NT2/D1 (cell line): ENCODE results near the gene GALR3.

Source experiments
- DNase-seq: peaks from one replicate; pipeline ENCODE4 v3.0.0-alpha.2; 2011; ENCODE audit warnings: low read depth, low spot score
- H3K27me3 ChIP-seq: 2 replicates; pipeline ENCODE4 v1.6.0; 2011; ENCODE audit warnings: mild to moderate bottlenecking; ENCODE audit not compliant: insufficient read length, insufficient read depth
- H3K36me3 ChIP-seq: 2 replicates; pipeline ENCODE4 v1.6.1; 2011; ENCODE audit warnings: mild to moderate bottlenecking, low read length, mixed read lengths; ENCODE audit not compliant: insufficient read depth, insufficient read length
- H3K4me1 ChIP-seq: 2 replicates; pipeline ENCODE4 v1.5.1; 2011; ENCODE audit not compliant: insufficient read depth, insufficient read length
- H3K4me3 ChIP-seq: 2 replicates; pipeline ENCODE4 v1.5.1; 2011; ENCODE audit warnings: low read depth; ENCODE audit not compliant: insufficient read length
- H3K9ac ChIP-seq: 2 replicates; pipeline ENCODE4 v1.6.0; 2011; ENCODE audit warnings: low read depth; ENCODE audit not compliant: insufficient read length
- H3K9me3 ChIP-seq: 2 replicates; pipeline ENCODE4 v1.5.1; 2011; ENCODE audit warnings: mild to moderate bottlenecking, low read length; ENCODE audit not compliant: insufficient read depth
- SUZ12 ChIP-seq: IDR thresholded peaks from 2 replicates; pipeline ENCODE4 v1.6.1; 2011; ENCODE audit not compliant: insufficient read length, insufficient read depth; ENCODE audit errors: extremely low read depth
- YY1 ChIP-seq: IDR thresholded peaks from 2 replicates; pipeline ENCODE4 v1.6.1; 2011; ENCODE audit not compliant: insufficient read length, insufficient read depth
- ZNF274 ChIP-seq: IDR thresholded peaks from 2 replicates; pipeline ENCODE4 v1.6.1; 2011; ENCODE audit warnings: mild to moderate bottlenecking, low read depth, low read length

GALR3 gene

GRCh38 chr22:37820350-37820749 lies 2.8 kb upstream of the GALR3 start:
- Histone ChIP-seq H3K9ac (peak overlapping the region; percentile 21), H3K9me3 (no peaks in the 10 kb centered on the region), H3K36me3 (peaks cover 12% of the 10 kb centered on the region), H3K4me1 (peaks cover 12% of the 10 kb centered on the region), H3K27me3 (peaks cover 40% of the 10 kb centered on the region), H3K4me3 (no peak overlapping the region)
- TF ChIP-seq YY1 (no peak), ZNF274 (no peak), SUZ12 (no peak)
- DNase-seq: no peak

GRCh38 chr22:37822079-37822833 lies 926 bp upstream of the GALR3 start:
- H3K4me1 ChIP-seq: peaks cover 13% of the 10 kb centered on the region
- no peak overlapping the region for H3K9ac ChIP-seq
- H3K4me3 ChIP-seq: no peak overlapping the region
- no peak for DNase-seq
- no peaks in the 10 kb centered on the region for H3K36me3 ChIP-seq
- no peak for TF ChIP-seq ZNF274
- no peak for TF ChIP-seq YY1
- no peak for TF ChIP-seq SUZ12
- H3K9me3 ChIP-seq: no peaks in the 10 kb centered on the region
- H3K27me3 ChIP-seq: peaks cover 45% of the 10 kb centered on the region

GRCh38 chr22:37824674-37825641 lies 1.8 kb downstream of the GALR3 start:
- Histone ChIP-seq H3K4me1 (peaks cover 11% of the 10 kb centered on the region), H3K9ac (peak overlapping the region; percentile 79), H3K27me3 (peaks cover 33% of the 10 kb centered on the region), H3K4me3 (peak overlapping the region; percentile 36), H3K36me3 (peaks cover 7% of the 10 kb centered on the region), H3K9me3 (no peaks in the 10 kb centered on the region)
- no peak for TF ChIP-seq ZNF274
- TF ChIP-seq SUZ12: no peak
- TF ChIP-seq YY1: no peak
- no peak for DNase-seq

- Histone ChIP-seq H3K9me3 (no peaks in the 10 kb centered on the region), H3K9ac (no peak overlapping the region), H3K4me3 (no peak overlapping the region), H3K27me3 (peaks cover 28% of the 10 kb centered on the region), H3K4me1 (peaks cover 9% of the 10 kb centered on the region), H3K36me3 (peaks cover 26% of the 10 kb centered on the region)
- DNase-seq: no peak
- TF ChIP-seq SUZ12: no peak
- TF ChIP-seq YY1: no peak
- TF ChIP-seq ZNF274: no peak
These were observed 3.9 kb downstream of the GALR3 start for GRCh38 chr22:37827056-37827455.

GRCh38 chr22:37830093-37830842 lies 7.1 kb downstream of the GALR3 start:
- H3K9me3 ChIP-seq: no peaks in the 10 kb centered on the region

GRCh38 chr22:37831472-37831871 lies 8.3 kb downstream of the GALR3 start:
- Histone ChIP-seq H3K36me3 (peaks cover 54% of the 10 kb centered on the region), H3K9me3 (no peaks in the 10 kb centered on the region), H3K27me3 (no peaks in the 10 kb centered on the region), H3K9ac (no peak overlapping the region), H3K4me1 (no peaks in the 10 kb centered on the region), H3K4me3 (no peak overlapping the region)
- DNase-seq: no peak
- TF ChIP-seq SUZ12: no peak
- no peak for TF ChIP-seq YY1
- no peak for TF ChIP-seq ZNF274

More at GRCh38 chr22:37830093-37830842, 7.1 kb downstream of the GALR3 start:
- TF ChIP-seq YY1: no peak
- no peak for TF ChIP-seq SUZ12
- TF ChIP-seq ZNF274: no peak
- DNase-seq: no peak
- H3K36me3 ChIP-seq: peaks cover 50% of the 10 kb centered on the region
- peaks cover 5% of the 10 kb centered on the region for H3K27me3 ChIP-seq
- H3K4me1 ChIP-seq: peaks cover 2% of the 10 kb centered on the region
- H3K9ac ChIP-seq: no peak overlapping the region
- no peak overlapping the region for H3K4me3 ChIP-seq
